ENCODE results near the gene SCN9A. TPM values are rescaled to one million over a fixed set of nuclear protein-coding genes. Genes with fewer than 3 reads are reported as not detected.
"Not testable (repeated sequence)": the region's sequence is repeated elsewhere in the genome, so short reads cannot be mapped to it uniquely, and the experiment has no call there.

The SCN9A gene
- total RNA-seq, 1 experiment from 2014 or later = not detected

GRCh38 chr2:166407746-166408145 lies 32.0 kb upstream of the SCN9A start:
- H4K20me1 ChIP-seq (ENCODE audit: insufficient read depth, low read depth, low read length); H3K79me2 ChIP-seq (ENCODE audit: low read length); H2AFZ ChIP-seq (ENCODE audit: low read length); H3K4me3 ChIP-seq (ENCODE audit: low read length); H3K27me3 ChIP-seq (ENCODE audit: low read length); H3K4me2 ChIP-seq (ENCODE audit: low read depth, low read length, poor library complexity, severe bottlenecking); H3K9ac ChIP-seq (ENCODE audit: low read length); H3K9me2 ChIP-seq (replicated peaks; ENCODE audit: insufficient read depth, low read length); DNase-seq; H3K27ac ChIP-seq (ENCODE audit: low read length); H3K4me1 ChIP-seq (ENCODE audit: low read length); H3K36me3 ChIP-seq (ENCODE audit: insufficient read depth, low read length); H3K9me3 ChIP-seq (ENCODE audit: low read length): not testable (repeated sequence)

GRCh38 chr2:166406374-166406773 lies 30.6 kb upstream of the SCN9A start:
- Histone ChIP-seq H3K4me1 (ENCODE audit: low read length) (no peaks in the 10 kb centered on the region), H3K9me3 (ENCODE audit: low read length) (no peaks in the 10 kb centered on the region), H4K20me1 (ENCODE audit: insufficient read depth, low read depth, low read length) (no peaks in the 10 kb centered on the region), H3K27ac (ENCODE audit: low read length) (no peak overlapping the region), H2AFZ (ENCODE audit: low read length) (no peak overlapping the region), H3K4me2 (ENCODE audit: low read depth, low read length, poor library complexity, severe bottlenecking) (no peak overlapping the region), H3K9me2 (replicated peaks; ENCODE audit: insufficient read depth, low read length) (no peaks in the 10 kb centered on the region), H3K79me2 (ENCODE audit: low read length) (no peaks in the 10 kb centered on the region), H3K4me3 (ENCODE audit: low read length) (no peak overlapping the region), H3K27me3 (ENCODE audit: low read length) (no peaks in the 10 kb centered on the region), H3K36me3 (ENCODE audit: insufficient read depth, low read length) (no peaks in the 10 kb centered on the region), H3K9ac (ENCODE audit: low read length) (no peak overlapping the region)
- no peak for DNase-seq

GRCh38 chr2:166405569-166405926 lies 29.8 kb upstream of the SCN9A start:
- Histone ChIP-seq H3K4me2 (ENCODE audit: low read depth, low read length, poor library complexity, severe bottlenecking) (no peak overlapping the region), H3K79me2 (ENCODE audit: low read length) (no peaks in the 10 kb centered on the region), H2AFZ (ENCODE audit: low read length) (no peak overlapping the region), H3K36me3 (ENCODE audit: insufficient read depth, low read length) (no peaks in the 10 kb centered on the region), H3K9me2 (replicated peaks; ENCODE audit: insufficient read depth, low read length) (no peaks in the 10 kb centered on the region), H4K20me1 (ENCODE audit: insufficient read depth, low read depth, low read length) (no peaks in the 10 kb centered on the region), H3K9me3 (ENCODE audit: low read length) (no peaks in the 10 kb centered on the region), H3K27me3 (ENCODE audit: low read length) (no peaks in the 10 kb centered on the region), H3K9ac (ENCODE audit: low read length) (no peak overlapping the region), H3K4me1 (ENCODE audit: low read length) (no peaks in the 10 kb centered on the region), H3K27ac (ENCODE audit: low read length) (no peak overlapping the region), H3K4me3 (ENCODE audit: low read length) (no peak overlapping the region)
- no peak for DNase-seq

GRCh38 chr2:166404831-166405568 lies 29.3 kb upstream of the SCN9A start:
- no peak overlapping the region for H3K4me2 ChIP-seq (ENCODE audit: low read depth, low read length, poor library complexity, severe bottlenecking)
- H2AFZ ChIP-seq (ENCODE audit: low read length) = no peak overlapping the region
- no peak for DNase-seq
- no peak overlapping the region for H3K9ac ChIP-seq (ENCODE audit: low read length)
- no peaks in the 10 kb centered on the region for H3K9me3 ChIP-seq (ENCODE audit: low read length)
- H3K9me2 ChIP-seq (replicated peaks; ENCODE audit: insufficient read depth, low read length) = no peaks in the 10 kb centered on the region
- H3K4me3 ChIP-seq (ENCODE audit: low read length) = no peak overlapping the region
- H4K20me1 ChIP-seq (ENCODE audit: insufficient read depth, low read depth, low read length) = no peaks in the 10 kb centered on the region
- H3K4me1 ChIP-seq (ENCODE audit: low read length) = no peaks in the 10 kb centered on the region
- H3K27me3 ChIP-seq (ENCODE audit: low read length) = no peaks in the 10 kb centered on the region
- no peaks in the 10 kb centered on the region for H3K36me3 ChIP-seq (ENCODE audit: insufficient read depth, low read length)
- H3K27ac ChIP-seq (ENCODE audit: low read length) = no peak overlapping the region
- H3K79me2 ChIP-seq (ENCODE audit: low read length) = no peaks in the 10 kb centered on the region

- no peak overlapping the region for H3K27ac ChIP-seq (ENCODE audit: low read length)
- H3K36me3 ChIP-seq (ENCODE audit: insufficient read depth, low read length) = no peaks in the 10 kb centered on the region
- no peak overlapping the region for H3K9ac ChIP-seq (ENCODE audit: low read length)
- no peaks in the 10 kb centered on the region for H4K20me1 ChIP-seq (ENCODE audit: insufficient read depth, low read depth, low read length)
- no peaks in the 10 kb centered on the region for H3K9me2 ChIP-seq (replicated peaks; ENCODE audit: insufficient read depth, low read length)
- H3K4me2 ChIP-seq (ENCODE audit: low read depth, low read length, poor library complexity, severe bottlenecking) = no peak overlapping the region
- no peaks in the 10 kb centered on the region for H3K9me3 ChIP-seq (ENCODE audit: low read length)
- no peaks in the 10 kb centered on the region for H3K79me2 ChIP-seq (ENCODE audit: low read length)
- no peak overlapping the region for H2AFZ ChIP-seq (ENCODE audit: low read length)
- no peak overlapping the region for H3K4me3 ChIP-seq (ENCODE audit: low read length)
- no peak for DNase-seq
- no peaks in the 10 kb centered on the region for H3K4me1 ChIP-seq (ENCODE audit: low read length)
- no peaks in the 10 kb centered on the region for H3K27me3 ChIP-seq (ENCODE audit: low read length)
Observed at GRCh38 chr2:166394245-166394644, 18.5 kb upstream of the SCN9A start.

- Histone ChIP-seq H4K20me1 (ENCODE audit: insufficient read depth, low read depth, low read length) (no peaks in the 10 kb centered on the region), H3K36me3 (ENCODE audit: insufficient read depth, low read length) (no peaks in the 10 kb centered on the region), H3K27me3 (ENCODE audit: low read length) (no peaks in the 10 kb centered on the region), H3K4me3 (ENCODE audit: low read length) (no peak overlapping the region), H3K9me2 (replicated peaks; ENCODE audit: insufficient read depth, low read length) (no peaks in the 10 kb centered on the region), H3K9ac (ENCODE audit: low read length) (no peak overlapping the region), H3K27ac (ENCODE audit: low read length) (no peak overlapping the region), H3K79me2 (ENCODE audit: low read length) (no peaks in the 10 kb centered on the region), H3K4me2 (ENCODE audit: low read depth, low read length, poor library complexity, severe bottlenecking) (no peak overlapping the region), H3K4me1 (ENCODE audit: low read length) (no peaks in the 10 kb centered on the region), H3K9me3 (ENCODE audit: low read length) (no peaks in the 10 kb centered on the region), H2AFZ (ENCODE audit: low read length) (no peak overlapping the region)
- DNase-seq = no peak
Observed at GRCh38 chr2:166393008-166393407, 17.3 kb upstream of the SCN9A start.

- no peak overlapping the region for H3K4me2 ChIP-seq (ENCODE audit: low read depth, low read length, poor library complexity, severe bottlenecking)
Observed at GRCh38 chr2:166388481-166389070, 12.8 kb upstream of the SCN9A start.

GRCh38 chr2:166385313-166385712 lies 9.6 kb upstream of the SCN9A start:
- H3K36me3 ChIP-seq (ENCODE audit: insufficient read depth, low read length) = no peaks in the 10 kb centered on the region
- DNase-seq = no peak
- no peaks in the 10 kb centered on the region for H3K4me1 ChIP-seq (ENCODE audit: low read length)
- H3K9me3 ChIP-seq (ENCODE audit: low read length) = no peaks in the 10 kb centered on the region
- no peak overlapping the region for H2AFZ ChIP-seq (ENCODE audit: low read length)
- H3K9ac ChIP-seq (ENCODE audit: low read length) = no peak overlapping the region
- no peaks in the 10 kb centered on the region for H4K20me1 ChIP-seq (ENCODE audit: insufficient read depth, low read depth, low read length)
- no peaks in the 10 kb centered on the region for H3K79me2 ChIP-seq (ENCODE audit: low read length)
- no peak overlapping the region for H3K4me2 ChIP-seq (ENCODE audit: low read depth, low read length, poor library complexity, severe bottlenecking)
- no peak overlapping the region for H3K27ac ChIP-seq (ENCODE audit: low read length)
- no peak overlapping the region for H3K4me3 ChIP-seq (ENCODE audit: low read length)
- H3K9me2 ChIP-seq (replicated peaks; ENCODE audit: insufficient read depth, low read length) = no peaks in the 10 kb centered on the region
- H3K27me3 ChIP-seq (ENCODE audit: low read length) = no peaks in the 10 kb centered on the region

More at GRCh38 chr2:166388481-166389070, 12.8 kb upstream of the SCN9A start:
- no peaks in the 10 kb centered on the region for H3K27me3 ChIP-seq (ENCODE audit: low read length)
- H3K9ac ChIP-seq (ENCODE audit: low read length) = no peak overlapping the region
- H3K36me3 ChIP-seq (ENCODE audit: insufficient read depth, low read length) = no peaks in the 10 kb centered on the region
- H3K4me1 ChIP-seq (ENCODE audit: low read length) = no peaks in the 10 kb centered on the region
- no peaks in the 10 kb centered on the region for H3K9me3 ChIP-seq (ENCODE audit: low read length)
- H2AFZ ChIP-seq (ENCODE audit: low read length) = no peak overlapping the region
- H3K9me2 ChIP-seq (replicated peaks; ENCODE audit: insufficient read depth, low read length) = no peaks in the 10 kb centered on the region
- no peaks in the 10 kb centered on the region for H3K79me2 ChIP-seq (ENCODE audit: low read length)
- no peak for DNase-seq
- no peaks in the 10 kb centered on the region for H4K20me1 ChIP-seq (ENCODE audit: insufficient read depth, low read depth, low read length)
- no peak overlapping the region for H3K27ac ChIP-seq (ENCODE audit: low read length)
- H3K4me3 ChIP-seq (ENCODE audit: low read length) = no peak overlapping the region

Measured in Karpas-422 (cell line).